Astrocyte (in vitro differentiated cells and primary cell): ENCODE results near the gene AFF3.

ENCODE experiments used
- EZH2 ChIP-seq: IDR thresholded peaks from 2 replicates; pipeline ENCODE4 v1.6.1; 2012; ENCODE audit warnings: mild to moderate bottlenecking, low read length, inconsistent platforms; ENCODE audit not compliant: insufficient read depth
- TF ChIP-seq, protein P1 (sequence below): IDR thresholded peaks from 2 replicates; pipeline ENCODE4 v1.5.1; 2011; ENCODE audit warnings: low read depth, mild to moderate bottlenecking, inconsistent platforms, low read length, moderate library complexity; ENCODE audit not compliant: insufficient read depth

DNA sequence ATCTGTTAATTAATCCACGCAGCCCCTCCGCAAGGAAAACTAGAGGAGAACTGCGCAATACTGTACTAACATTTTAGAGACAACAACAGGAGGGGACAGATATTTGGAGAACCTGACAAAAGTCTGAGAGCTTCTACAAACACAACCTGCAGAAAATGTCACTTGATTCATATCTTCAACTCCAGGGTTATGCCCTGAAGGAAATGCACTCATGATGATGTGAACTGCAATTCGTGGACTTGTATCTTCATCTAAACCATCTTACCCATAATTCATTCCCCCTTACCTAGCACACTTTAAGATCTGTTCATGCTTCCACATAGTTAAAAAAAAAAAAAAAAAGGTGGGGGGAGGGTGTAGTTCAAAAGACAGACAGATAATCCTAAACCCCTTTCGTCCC lies 75.5 kb downstream of the AFF3 start:
- TF ChIP-seq, protein P1, sequence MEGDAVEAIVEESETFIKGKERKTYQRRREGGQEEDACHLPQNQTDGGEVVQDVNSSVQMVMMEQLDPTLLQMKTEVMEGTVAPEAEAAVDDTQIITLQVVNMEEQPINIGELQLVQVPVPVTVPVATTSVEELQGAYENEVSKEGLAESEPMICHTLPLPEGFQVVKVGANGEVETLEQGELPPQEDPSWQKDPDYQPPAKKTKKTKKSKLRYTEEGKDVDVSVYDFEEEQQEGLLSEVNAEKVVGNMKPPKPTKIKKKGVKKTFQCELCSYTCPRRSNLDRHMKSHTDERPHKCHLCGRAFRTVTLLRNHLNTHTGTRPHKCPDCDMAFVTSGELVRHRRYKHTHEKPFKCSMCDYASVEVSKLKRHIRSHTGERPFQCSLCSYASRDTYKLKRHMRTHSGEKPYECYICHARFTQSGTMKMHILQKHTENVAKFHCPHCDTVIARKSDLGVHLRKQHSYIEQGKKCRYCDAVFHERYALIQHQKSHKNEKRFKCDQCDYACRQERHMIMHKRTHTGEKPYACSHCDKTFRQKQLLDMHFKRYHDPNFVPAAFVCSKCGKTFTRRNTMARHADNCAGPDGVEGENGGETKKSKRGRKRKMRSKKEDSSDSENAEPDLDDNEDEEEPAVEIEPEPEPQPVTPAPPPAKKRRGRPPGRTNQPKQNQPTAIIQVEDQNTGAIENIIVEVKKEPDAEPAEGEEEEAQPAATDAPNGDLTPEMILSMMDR: no peak
- TF ChIP-seq EZH2: no peak
